Measurements from ENCODE around the gene PEPD. TPM values are rescaled to one million over a fixed set of nuclear protein-coding genes. Genes with fewer than 3 reads are reported as not detected.

PEPD gene
- total RNA-seq, 1 experiment from 2014 or later: 18.3 TPM

- CTCF ChIA-PET: interaction anchor here (0.6 to 28.9 kb wide), 37 partner anchors 8 to 744 kb away, joined by 3 to 530 read pairs (median 4); no protein-coding TSS in a partner anchor
- intact Hi-C loops (cut with micrococcal nuclease): loop anchor here (2.0 kb wide), 1 partner anchor 73 kb away; no protein-coding TSS in a partner anchor
- H3K27ac Mint-ChIP-seq (ENCODE audit: low read depth, unreplicated experiment): no peak overlapping the region
These were observed 115.8 kb downstream of the PEPD start for GRCh38 chr19:33405553-33406461.

GRCh38 chr19:33405254-33405552 lies 116.4 kb downstream of the PEPD start:
- BruUV-seq (replicated peaks): no TSS peak
- no peak overlapping the region for H3K4me3 Mint-ChIP-seq (ENCODE audit: unreplicated experiment)
- no peaks in the 10 kb centered on the region for H3K4me1 Mint-ChIP-seq (ENCODE audit: insufficient read depth, unreplicated experiment)
- H3K9me3 Mint-ChIP-seq (ENCODE audit: unreplicated experiment): no peaks in the 10 kb centered on the region
- no peak overlapping the region for H3K27ac Mint-ChIP-seq (ENCODE audit: low read depth, unreplicated experiment)
- H3K36me3 Mint-ChIP-seq (ENCODE audit: insufficient read depth, unreplicated experiment): no peaks in the 10 kb centered on the region
- ChIA-PET POLR2A (no interaction called here), CTCF (interaction anchor here (0.6 to 28.9 kb wide), 7 partner anchors 11 to 365 kb away, joined by 3 to 530 read pairs (median 14); no protein-coding TSS in a partner anchor)
- no peak for TF ChIP-seq CTCF (IDR thresholded peaks at IDR 0.05; ENCODE audit: unreplicated experiment)
- intact Hi-C loops (cut with micrococcal nuclease): no loop called here
- no peaks in the 10 kb centered on the region for H3K27me3 Mint-ChIP-seq (ENCODE audit: insufficient read depth, unreplicated experiment)
- no peak for DNase-seq (ENCODE audit: unreplicated experiment)

More at GRCh38 chr19:33405553-33406461, 115.8 kb downstream of the PEPD start:
- no TSS peak for BruUV-seq (replicated peaks)
- no peak for TF ChIP-seq CTCF (IDR thresholded peaks at IDR 0.05; ENCODE audit: unreplicated experiment)
- Mint-ChIP-seq H3K4me3 (ENCODE audit: unreplicated experiment) (no peak overlapping the region), H3K9me3 (ENCODE audit: unreplicated experiment) (no peaks in the 10 kb centered on the region), H3K4me1 (ENCODE audit: insufficient read depth, unreplicated experiment) (no peaks in the 10 kb centered on the region), H3K36me3 (ENCODE audit: insufficient read depth, unreplicated experiment) (no peaks in the 10 kb centered on the region), H3K27me3 (ENCODE audit: insufficient read depth, unreplicated experiment) (no peaks in the 10 kb centered on the region)
- DNase-seq (ENCODE audit: unreplicated experiment): no peak
- POLR2A ChIA-PET: interaction anchor here (0.6 kb wide), 1 partner anchor 104 kb away, joined by 3 read pairs; the partner anchor contains the start of gene CEBPA

GRCh38 chr19:33404506-33405253 lies 116.9 kb downstream of the PEPD start:
- no peaks in the 10 kb centered on the region for H3K4me1 Mint-ChIP-seq (ENCODE audit: insufficient read depth, unreplicated experiment)
- CTCF ChIA-PET: interaction anchor here (0.7 to 28.9 kb wide), 8 partner anchors 10 to 366 kb away, joined by 3 to 530 read pairs (median 6); no protein-coding TSS in a partner anchor
- H3K27me3 Mint-ChIP-seq (ENCODE audit: insufficient read depth, unreplicated experiment): no peaks in the 10 kb centered on the region
- no peak for TF ChIP-seq CTCF (IDR thresholded peaks at IDR 0.05; ENCODE audit: unreplicated experiment)
- H3K4me3 Mint-ChIP-seq (ENCODE audit: unreplicated experiment): no peak overlapping the region
- H3K9me3 Mint-ChIP-seq (ENCODE audit: unreplicated experiment): no peaks in the 10 kb centered on the region
- no peaks in the 10 kb centered on the region for H3K36me3 Mint-ChIP-seq (ENCODE audit: insufficient read depth, unreplicated experiment)
- intact Hi-C loops (cut with micrococcal nuclease): no loop called here
- no peak for DNase-seq (ENCODE audit: unreplicated experiment)
- POLR2A ChIA-PET: interaction anchor here (0.6 kb wide), 1 partner anchor 233 kb away, joined by 3 read pairs; no protein-coding TSS in a partner anchor
- no peak overlapping the region for H3K27ac Mint-ChIP-seq (ENCODE audit: low read depth, unreplicated experiment)
- no TSS peak for BruUV-seq (replicated peaks)

GRCh38 chr19:33403973-33404304 lies 117.7 kb downstream of the PEPD start:
- Mint-ChIP-seq H3K27ac (ENCODE audit: low read depth, unreplicated experiment) (no peak overlapping the region), H3K4me1 (ENCODE audit: insufficient read depth, unreplicated experiment) (no peaks in the 10 kb centered on the region), H3K4me3 (ENCODE audit: unreplicated experiment) (no peak overlapping the region), H3K36me3 (ENCODE audit: insufficient read depth, unreplicated experiment) (no peaks in the 10 kb centered on the region), H3K9me3 (ENCODE audit: unreplicated experiment) (no peaks in the 10 kb centered on the region), H3K27me3 (ENCODE audit: insufficient read depth, unreplicated experiment) (no peaks in the 10 kb centered on the region)
- intact Hi-C loops (cut with micrococcal nuclease): no loop called here
- CTCF ChIA-PET: interaction anchor here (0.7 to 28.9 kb wide), 8 partner anchors 10 to 367 kb away, joined by 3 to 530 read pairs (median 4); no protein-coding TSS in a partner anchor
- no TSS peak for BruUV-seq (replicated peaks)
- TF ChIP-seq CTCF (IDR thresholded peaks at IDR 0.05; ENCODE audit: unreplicated experiment): no peak
- POLR2A ChIA-PET: interaction anchor here (0.6 kb wide), 1 partner anchor 232 kb away, joined by 3 read pairs; no protein-coding TSS in a partner anchor
- no peak for DNase-seq (ENCODE audit: unreplicated experiment)

Measured in MCF 10A (cell line).